OCI-LY3 (cell line): ENCODE measurements around the gene NOC4L.
"Not testable (repeated sequence)": the region's sequence is repeated elsewhere in the genome, so short reads cannot be mapped to it uniquely, and the experiment has no call there.

Source experiments
- H2AFZ ChIP-seq: fragments of 200-600, 300-600 bp; shearing (Covaris generic); 2 replicates; pipeline ENCODE4 v1.6.0; 2014; ENCODE audit warnings: antibody characterized with exemption, low read depth, low read length
- H3K27ac ChIP-seq: fragments of 200-600, 300-600 bp; sonication (generic); 2 replicates; pipeline ENCODE4 v1.5.1; 2014; ENCODE audit warnings: mild to moderate bottlenecking, low read length, moderate library complexity, mixed read lengths
- H3K27me3 ChIP-seq: fragments of 200-600, 300-600 bp; sonication (generic); 2 replicates; pipeline ENCODE4 v1.6.1; 2014; ENCODE audit warnings: low read depth, low read length, mixed read lengths
- H3K36me3 ChIP-seq: fragments of 200-600, 300-600 bp; sonication (generic); replicated peaks from 2 replicates; pipeline ENCODE3; 2014; ENCODE audit warnings: low read depth, low read length, mixed read lengths
- H3K4me1 ChIP-seq: fragments of 300-600, 200-600 bp; sonication (generic); 2 replicates; pipeline ENCODE4 v1.6.1; 2014; ENCODE audit warnings: low read length, mixed read lengths
- H3K4me2 ChIP-seq: fragments of 200-600, 300-600 bp; sonication (generic); 2 replicates; pipeline ENCODE4 v1.6.1; 2014; ENCODE audit warnings: low read length, mixed read lengths
- H3K4me3 ChIP-seq: fragments of 300-600, 200-600 bp; sonication (generic); 2 replicates; pipeline ENCODE4 v1.5.1; 2014; ENCODE audit warnings: antibody characterized with exemption, mild to moderate bottlenecking, low read length, moderate library complexity
- H3K79me2 ChIP-seq: fragments of 300-600, 200-600 bp; shearing (Covaris generic); 2 replicates; pipeline ENCODE4 v1.6.1; 2014; ENCODE audit warnings: mild to moderate bottlenecking, low read length, mixed read lengths
- H3K9ac ChIP-seq: fragments of 300-600, 200-600 bp; shearing (Covaris generic); 2 replicates; pipeline ENCODE4 v1.6.0; 2014; ENCODE audit warnings: mild to moderate bottlenecking, low read length, moderate library complexity
- H3K9me3 ChIP-seq: fragments of 200-600, 300-600 bp; shearing (Covaris generic); 2 replicates; pipeline ENCODE4 v1.6.1; 2014; ENCODE audit warnings: low read length, mixed read lengths; ENCODE audit not compliant: insufficient read depth
- H4K20me1 ChIP-seq: fragments of 200-600, 300-600 bp; sonication (generic); 2 replicates; pipeline ENCODE4 v1.6.1; 2016; ENCODE audit warnings: low read length, mixed read lengths; ENCODE audit not compliant: insufficient read depth
- CTCF ChIP-seq: fragments of 200-600, 300-600 bp; sonication (generic); IDR thresholded peaks from 2 replicates; pipeline ENCODE4 v1.5.1; 2014; ENCODE audit warnings: antibody characterized with exemption, low read length, low read depth
- EZH2phosphoT487 ChIP-seq: fragments of 200-600 bp; shearing (Covaris generic); IDR thresholded peaks from 2 replicates; pipeline ENCODE4 v1.6.1; 2018; ENCODE audit warnings: antibody characterized with exemption, mixed run types, low read depth

Gene NOC4L

GRCh38 chr12:132100306-132101065, 43.8 kb upstream of the NOC4L start:
- Histone ChIP-seq H3K4me3 (no peak overlapping the region), H3K27ac (no peak overlapping the region), H2AFZ (no peak overlapping the region), H3K27me3 (no peaks in the 10 kb centered on the region), H3K9ac (no peak overlapping the region), H3K79me2 (no peaks in the 10 kb centered on the region), H3K4me1 (no peaks in the 10 kb centered on the region), H4K20me1 (no peaks in the 10 kb centered on the region), H3K9me3 (no peaks in the 10 kb centered on the region), H3K36me3 (peaks cover 14% of the 10 kb centered on the region), H3K4me2 (no peak overlapping the region)
- TF ChIP-seq CTCF = no peak
- TF ChIP-seq EZH2phosphoT487 = no peak

GRCh38 chr12:132102297-132102696, 42.0 kb upstream of the NOC4L start:
- H3K4me3 ChIP-seq = no peak overlapping the region
- no peak overlapping the region for H2AFZ ChIP-seq
- H3K9ac ChIP-seq = no peak overlapping the region
- H3K79me2 ChIP-seq = 0 out of 2 replicates have a peak, but pooled peaks cover 2% of the 10 kb centered on the region
- no peaks in the 10 kb centered on the region for H3K27me3 ChIP-seq
- H3K4me1 ChIP-seq = no peaks in the 10 kb centered on the region
- H3K36me3 ChIP-seq = peaks cover 10% of the 10 kb centered on the region
- H4K20me1 ChIP-seq = no peaks in the 10 kb centered on the region
- H3K9me3 ChIP-seq = no peaks in the 10 kb centered on the region
- no peak overlapping the region for H3K27ac ChIP-seq
- no peak overlapping the region for H3K4me2 ChIP-seq
- TF ChIP-seq CTCF (no peak), EZH2phosphoT487 (no peak)

- not testable (repeated sequence) for H3K27me3 ChIP-seq, H3K79me2 ChIP-seq, H3K27ac ChIP-seq, H4K20me1 ChIP-seq, H3K4me3 ChIP-seq, H3K4me1 ChIP-seq, H3K4me2 ChIP-seq, H3K9ac ChIP-seq, H2AFZ ChIP-seq, H3K36me3 ChIP-seq, H3K9me3 ChIP-seq
These were observed 41.2 kb upstream of the NOC4L start for GRCh38 chr12:132103072-132103471.

GRCh38 chr12:132103542-132104308, 40.5 kb upstream of the NOC4L start:
- Histone ChIP-seq H3K4me1 (no peaks in the 10 kb centered on the region), H3K4me2 (no peak overlapping the region), H3K4me3 (no peak overlapping the region), H3K79me2 (0 out of 2 replicates have a peak, but pooled peaks cover 2% of the 10 kb centered on the region), H3K36me3 (peaks cover 10% of the 10 kb centered on the region), H4K20me1 (no peaks in the 10 kb centered on the region), H3K27me3 (no peaks in the 10 kb centered on the region), H2AFZ (no peak overlapping the region), H3K27ac (no peak overlapping the region), H3K9ac (no peak overlapping the region), H3K9me3 (no peaks in the 10 kb centered on the region)
- no peak for TF ChIP-seq EZH2phosphoT487
- no peak for TF ChIP-seq CTCF
